ENCODE measurements around the gene ABCB7. TPM values are rescaled to one million over a fixed set of nuclear protein-coding genes. Genes with fewer than 3 reads are reported as not detected.

ABCB7 gene
- total and polyA plus RNA-seq, 2 of the 4 experiments (the other 2 are of a cell fraction), result 9.3 to 15.8 TPM

DNA sequence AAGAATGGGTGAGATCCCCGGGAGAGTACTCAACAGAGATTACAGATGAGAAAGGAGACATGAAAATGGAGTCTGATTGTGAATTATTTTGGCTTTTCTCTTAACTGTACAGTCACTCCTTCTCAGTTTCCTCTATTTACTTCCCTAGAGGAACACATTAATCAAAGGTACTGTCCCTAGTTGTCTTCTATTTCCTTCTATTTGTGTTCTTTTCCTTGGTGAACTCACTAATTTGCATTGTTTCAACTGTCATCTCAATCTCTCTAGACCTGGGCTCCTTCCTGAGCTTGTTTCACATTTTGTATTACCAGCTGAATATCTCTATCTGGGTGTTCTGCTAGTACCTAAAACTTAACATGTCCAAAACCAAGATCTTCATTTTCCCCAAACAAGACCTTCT lies 59.8 kb downstream of the ABCB7 start:
- Histone ChIP-seq H3K14ac (replicated peaks; ENCODE audit: low read depth, low read length) (no peak overlapping the region), H2AFZ (replicated peaks; ENCODE audit: low read length, poor library complexity) (no peak overlapping the region), H2AK5ac (ENCODE audit: low read depth, low read length) (no peak overlapping the region), H3K4me2 (ENCODE audit: low read depth, low read length) (no peak overlapping the region), H2AK9ac (replicated peaks; ENCODE audit: low read depth, low read length, poor library complexity) (no peak overlapping the region), H2BK20ac (ENCODE audit: low read depth, low read length) (no peak overlapping the region), H3K9me1 (ENCODE audit: insufficient read depth, low read length) (no peaks in the 10 kb centered on the region), H3K56ac (ENCODE audit: extremely low read depth, insufficient read depth, low read length) (no peak overlapping the region), H2BK120ac (ENCODE audit: low read depth, low read length) (no peak overlapping the region), H3K4ac (ENCODE audit: low read depth, low read length) (no peak overlapping the region), H4K91ac (ENCODE audit: insufficient read depth, low read depth, low read length) (no peak overlapping the region), H2BK5ac (ENCODE audit: low read depth, low read length, poor library complexity, severe bottlenecking) (no peak overlapping the region), H3K4me3 (ENCODE audit: insufficient read depth, low read depth, low read length) (no peak overlapping the region), H3K79me1 (ENCODE audit: low read depth in 1 of 2, low read length in 2 of 2) (no peaks in the 10 kb centered on the region), H3K18ac (ENCODE audit: low read depth, low read length) (no peak overlapping the region), H4K5ac (ENCODE audit: low read depth, low read length) (no peak overlapping the region), H3K27ac (ENCODE audit: insufficient read depth, low read length) (no peak overlapping the region), H3K36me3 (ENCODE audit: control insufficient read depth, insufficient read depth, low read length) (no peaks in the 10 kb centered on the region), H3K9me3 (ENCODE audit: control insufficient read depth, insufficient read depth, low read length) (no peaks in the 10 kb centered on the region), H3K27me3 (ENCODE audit: control insufficient read depth, insufficient read depth, low read length) (no peaks in the 10 kb centered on the region), H2BK15ac (ENCODE audit: low read depth, low read length) (no peak overlapping the region), H3K9ac (ENCODE audit: low read depth, low read length) (no peak overlapping the region), H3K4me1 (ENCODE audit: control insufficient read depth, insufficient read depth, low read length) (no peaks in the 10 kb centered on the region), H3K23ac (ENCODE audit: low read depth, low read length) (no peak overlapping the region), H4K8ac (ENCODE audit: low read depth in 2 of 2, low read length in 2 of 2) (no peak overlapping the region), H4K20me1 (ENCODE audit: insufficient read depth, low read length) (no peaks in the 10 kb centered on the region)
- no TSS peak for BruUV-seq (replicated peaks)
- POLR2A ChIA-PET (ENCODE audit: unreplicated experiment), result no interaction called here
- TF ChIP-seq CEBPB (IDR thresholded peaks at IDR 0.05; ENCODE audit: low read depth, low read length) (no peak), FOS (IDR thresholded peaks at IDR 0.05; ENCODE audit: low read depth, low read length) (no peak), MAFK (IDR thresholded peaks at IDR 0.05; ENCODE audit: low read depth, low read length) (no peak), RFX5 (IDR thresholded peaks at IDR 0.05; ENCODE audit: low read depth, low read length) (no peak), BHLHE40 (IDR thresholded peaks at IDR 0.05; ENCODE audit: low read depth, low read length) (no peak), CHD1 (IDR thresholded peaks at IDR 0.05; ENCODE audit: low read depth, low read length) (no peak), MAZ (IDR thresholded peaks at IDR 0.05; ENCODE audit: borderline replicate concordance, low read depth, low read length) (no peak), RAD21 (IDR thresholded peaks at IDR 0.05; ENCODE audit: low read length) (no peak), MXI1 (IDR thresholded peaks at IDR 0.05; ENCODE audit: borderline replicate concordance, low read depth, low read length) (no peak), SMC3 (IDR thresholded peaks at IDR 0.05; ENCODE audit: low read depth, low read length) (no peak), NFE2L2 (IDR thresholded peaks at IDR 0.05; ENCODE audit: low read depth, low read length) (no peak), POLR2A (IDR thresholded peaks at IDR 0.05; ENCODE audit: low read depth, low read length) (no peak), RCOR1 (IDR thresholded peaks at IDR 0.05; ENCODE audit: insufficient replicate concordance, low read length) (no peak)
- TF ChIP-seq, protein P1, sequence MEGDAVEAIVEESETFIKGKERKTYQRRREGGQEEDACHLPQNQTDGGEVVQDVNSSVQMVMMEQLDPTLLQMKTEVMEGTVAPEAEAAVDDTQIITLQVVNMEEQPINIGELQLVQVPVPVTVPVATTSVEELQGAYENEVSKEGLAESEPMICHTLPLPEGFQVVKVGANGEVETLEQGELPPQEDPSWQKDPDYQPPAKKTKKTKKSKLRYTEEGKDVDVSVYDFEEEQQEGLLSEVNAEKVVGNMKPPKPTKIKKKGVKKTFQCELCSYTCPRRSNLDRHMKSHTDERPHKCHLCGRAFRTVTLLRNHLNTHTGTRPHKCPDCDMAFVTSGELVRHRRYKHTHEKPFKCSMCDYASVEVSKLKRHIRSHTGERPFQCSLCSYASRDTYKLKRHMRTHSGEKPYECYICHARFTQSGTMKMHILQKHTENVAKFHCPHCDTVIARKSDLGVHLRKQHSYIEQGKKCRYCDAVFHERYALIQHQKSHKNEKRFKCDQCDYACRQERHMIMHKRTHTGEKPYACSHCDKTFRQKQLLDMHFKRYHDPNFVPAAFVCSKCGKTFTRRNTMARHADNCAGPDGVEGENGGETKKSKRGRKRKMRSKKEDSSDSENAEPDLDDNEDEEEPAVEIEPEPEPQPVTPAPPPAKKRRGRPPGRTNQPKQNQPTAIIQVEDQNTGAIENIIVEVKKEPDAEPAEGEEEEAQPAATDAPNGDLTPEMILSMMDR (conservative IDR thresholded peaks at IDR 0.05; ENCODE audit: low read depth, low read length), result no peak
- TF ChIP-seq, protein P2, sequence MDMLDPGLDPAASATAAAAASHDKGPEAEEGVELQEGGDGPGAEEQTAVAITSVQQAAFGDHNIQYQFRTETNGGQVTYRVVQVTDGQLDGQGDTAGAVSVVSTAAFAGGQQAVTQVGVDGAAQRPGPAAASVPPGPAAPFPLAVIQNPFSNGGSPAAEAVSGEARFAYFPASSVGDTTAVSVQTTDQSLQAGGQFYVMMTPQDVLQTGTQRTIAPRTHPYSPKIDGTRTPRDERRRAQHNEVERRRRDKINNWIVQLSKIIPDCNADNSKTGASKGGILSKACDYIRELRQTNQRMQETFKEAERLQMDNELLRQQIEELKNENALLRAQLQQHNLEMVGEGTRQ (IDR thresholded peaks at IDR 0.05; ENCODE audit: low read depth, low read length), result no peak
- TF ChIP-seq, protein P3, sequence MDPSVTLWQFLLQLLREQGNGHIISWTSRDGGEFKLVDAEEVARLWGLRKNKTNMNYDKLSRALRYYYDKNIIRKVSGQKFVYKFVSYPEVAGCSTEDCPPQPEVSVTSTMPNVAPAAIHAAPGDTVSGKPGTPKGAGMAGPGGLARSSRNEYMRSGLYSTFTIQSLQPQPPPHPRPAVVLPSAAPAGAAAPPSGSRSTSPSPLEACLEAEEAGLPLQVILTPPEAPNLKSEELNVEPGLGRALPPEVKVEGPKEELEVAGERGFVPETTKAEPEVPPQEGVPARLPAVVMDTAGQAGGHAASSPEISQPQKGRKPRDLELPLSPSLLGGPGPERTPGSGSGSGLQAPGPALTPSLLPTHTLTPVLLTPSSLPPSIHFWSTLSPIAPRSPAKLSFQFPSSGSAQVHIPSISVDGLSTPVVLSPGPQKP (IDR thresholded peaks at IDR 0.05; ENCODE audit: borderline replicate concordance, low read depth, low read length), result no peak
- CTCF ChIA-PET, result no interaction called here
- dilution Hi-C loops (cut with HindIII; ENCODE audit: low sequenced_read_pairs, unreplicated experiment) (no loop called here), in situ Hi-C loops (cut with MboI; ENCODE audit: low sequenced_read_pairs) (no loop called here), intact Hi-C loops (cut with micrococcal nuclease) (loop anchor here (5.0 kb wide), 1 partner anchor 1509 kb away; no protein-coding TSS in a partner anchor)
- WGBS, 2 experiments (ENCODE audit: extremely low coverage in 2 of 2, insufficient read length in 1 of 2), result no CpG with 5 or more reads among the region's 1 CpG
- ATAC-seq (ENCODE audit: low read depth) (no peak), DNase-seq (no peak)

All from IMR-90 (cell line).